Esophagus (tissue), 2 donors: ENCODE measurements around the gene WWOX. TPM values are rescaled to one million over a fixed set of nuclear protein-coding genes. Genes with fewer than 3 reads are reported as not detected.
A peak's percentile ranks its signal among the peaks of the same experiment; 100 is the strongest.
"Not testable (repeated sequence)": the region's sequence is repeated elsewhere in the genome, so short reads cannot be mapped to it uniquely, and the experiment has no call there.

Experiments
- H3K27ac ChIP-seq, 2 donors: one replicate each; pipeline ENCODE4 v1.5.1; 2013; ENCODE audit warnings: low read depth in 2 of 2, mild to moderate bottlenecking in 2 of 2, inconsistent platforms in 1 of 2, low read length in 1 of 2, moderate library complexity in 1 of 2
- H3K27me3 ChIP-seq, 2 donors: one replicate each; pipeline ENCODE4 v1.6.1; 2013; ENCODE audit warnings: low read length in 2 of 2, control low read depth in 1 of 2, mild to moderate bottlenecking in 1 of 2; ENCODE audit not compliant: insufficient read depth in 2 of 2, control insufficient read depth in 1 of 2
- H3K36me3 ChIP-seq, 2 donors: one replicate each; pipeline ENCODE4 v1.6.1; 2013; ENCODE audit warnings: low read length in 1 of 2; ENCODE audit not compliant: control insufficient read depth in 2 of 2, insufficient read depth in 2 of 2
- H3K4me1 ChIP-seq, 2 donors: one replicate each; pipeline ENCODE4 v1.6.1; 2013; ENCODE audit warnings: low read length in 1 of 2; ENCODE audit not compliant: control insufficient read depth in 2 of 2, insufficient read depth in 2 of 2
- H3K4me3 ChIP-seq, 2 donors: one replicate each; pipeline ENCODE4 v1.5.1; 2013; ENCODE audit warnings: low read length in 2 of 2, mild to moderate bottlenecking in 2 of 2, low read depth in 1 of 2, moderate library complexity in 1 of 2
- H3K9me3 ChIP-seq, 2 donors: one replicate each; pipeline ENCODE4 v1.6.1; 2013; ENCODE audit warnings: mild to moderate bottlenecking in 2 of 2, low read depth in 1 of 2, low read length in 1 of 2, moderate library complexity in 1 of 2; ENCODE audit not compliant: control insufficient read depth in 2 of 2, insufficient read depth in 1 of 2
- WGBS, 2 donors: extraction: QIAGEN DNeasy Blood & Tissue Kit; methylation state at CpG; one replicate each; pipeline ENCODE4 v1.1.7; 2013; 5-methylcytosine and 5-hydroxymethylcytosine counted together
- polyA plus RNA-seq, 2 donors: library from polyadenylated mRNA; stranded (reverse); fragments of 200-250 nt; gene quantifications; one replicate each; pipeline ENCODE4 v1.2.3, GENCODE V29; 2013
- donor health status: healthy with polysubstance abuse.
- donor health status: Bipolar disorder and iron deficiency.

Gene WWOX
- polyA plus RNA-seq, 2 donors, result 6.4 to 9.1 TPM

DNA sequence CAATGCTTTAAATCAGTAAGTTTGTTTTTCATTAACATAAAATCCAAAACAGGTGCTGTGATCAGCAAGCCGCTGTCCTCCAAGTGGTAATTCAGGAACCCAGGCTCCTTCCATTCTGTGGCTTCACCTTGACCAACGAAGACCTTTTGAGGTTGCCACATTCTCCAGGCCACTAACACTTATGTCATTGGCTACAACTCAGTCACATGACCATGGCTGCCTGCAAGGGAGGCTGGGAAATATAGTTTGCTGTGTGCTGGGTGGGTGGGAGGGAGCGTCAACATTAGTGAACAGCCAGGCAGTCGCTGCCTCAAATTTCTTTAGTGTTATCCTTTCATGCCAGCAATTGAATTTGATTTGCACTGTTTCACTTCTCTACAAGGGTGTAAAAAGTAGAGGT, 951.9 kb downstream of the WWOX start:
- WGBS, 2 donors, result 80 to 92% methylated on average over 4 of the region's 4 CpGs
- H3K27ac ChIP-seq, result peak overlapping the region in 1 of 2 donors; percentile 49
- H3K4me3 ChIP-seq, result no peak overlapping the region
- no peaks in the 10 kb centered on the region for H3K36me3 ChIP-seq
- H3K4me1 ChIP-seq, result peaks cover 0 to 10% of the 10 kb centered on the region in 2 donors
- no peaks in the 10 kb centered on the region for H3K27me3 ChIP-seq
- H3K9me3 ChIP-seq, result no peaks in the 10 kb centered on the region

DNA sequence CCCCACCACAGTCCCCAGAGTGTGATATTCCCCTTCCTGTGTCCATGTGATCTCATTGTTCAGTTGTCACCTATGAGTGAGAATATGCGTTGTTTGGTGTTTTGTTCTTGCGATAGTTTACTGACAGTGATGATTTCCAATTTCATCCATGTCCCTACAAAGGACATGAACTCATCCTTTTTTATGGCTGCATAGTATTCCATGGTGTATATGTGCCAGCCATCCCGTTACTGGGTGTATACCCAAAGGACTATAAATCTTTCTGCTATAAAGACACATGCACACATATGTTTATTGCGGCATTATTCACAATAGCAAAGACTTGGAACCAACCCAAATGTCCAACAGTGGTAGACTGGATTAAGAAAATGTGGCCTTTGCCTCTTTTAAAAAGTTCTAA, 952.7 kb downstream of the WWOX start:
- not testable (repeated sequence) for H3K36me3 ChIP-seq, H3K9me3 ChIP-seq, H3K27ac ChIP-seq, H3K27me3 ChIP-seq, H3K4me3 ChIP-seq
- WGBS, 2 donors, result 80 to 91% methylated on average over 4 of the region's 4 CpGs
- H3K4me1 ChIP-seq, result peaks cover 0 to 10% of the 10 kb centered on the region in 2 donors

DNA sequence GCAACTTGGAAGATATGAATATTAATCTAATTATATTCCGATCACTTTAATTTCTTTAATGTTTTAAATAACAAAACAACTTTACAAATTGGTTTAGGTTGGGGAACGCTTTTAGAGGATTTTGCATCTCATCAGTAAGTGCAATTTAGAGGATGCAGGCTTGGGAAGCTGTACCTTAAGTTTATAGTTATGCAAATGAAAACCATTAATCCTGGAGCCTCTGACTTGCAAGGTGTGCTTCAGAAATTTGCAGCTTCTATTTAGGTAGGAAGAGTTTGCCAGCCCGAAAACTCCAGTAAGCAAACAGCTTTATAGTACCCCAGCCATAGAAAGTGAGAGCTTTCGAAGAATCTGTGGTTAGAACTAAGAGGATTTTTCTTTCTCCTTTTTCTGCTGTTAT, 954.1 kb downstream of the WWOX start:
- H3K4me3 ChIP-seq, result no peak overlapping the region
- 89 to 97% methylated on average over 4 of the region's 4 CpGs for WGBS, 2 donors
- no peaks in the 10 kb centered on the region for H3K36me3 ChIP-seq
- H3K27ac ChIP-seq, result no peak overlapping the region
- no peaks in the 10 kb centered on the region for H3K27me3 ChIP-seq
- no peaks in the 10 kb centered on the region for H3K9me3 ChIP-seq
- peaks cover 0 to 10% of the 10 kb centered on the region in 2 donors for H3K4me1 ChIP-seq

DNA sequence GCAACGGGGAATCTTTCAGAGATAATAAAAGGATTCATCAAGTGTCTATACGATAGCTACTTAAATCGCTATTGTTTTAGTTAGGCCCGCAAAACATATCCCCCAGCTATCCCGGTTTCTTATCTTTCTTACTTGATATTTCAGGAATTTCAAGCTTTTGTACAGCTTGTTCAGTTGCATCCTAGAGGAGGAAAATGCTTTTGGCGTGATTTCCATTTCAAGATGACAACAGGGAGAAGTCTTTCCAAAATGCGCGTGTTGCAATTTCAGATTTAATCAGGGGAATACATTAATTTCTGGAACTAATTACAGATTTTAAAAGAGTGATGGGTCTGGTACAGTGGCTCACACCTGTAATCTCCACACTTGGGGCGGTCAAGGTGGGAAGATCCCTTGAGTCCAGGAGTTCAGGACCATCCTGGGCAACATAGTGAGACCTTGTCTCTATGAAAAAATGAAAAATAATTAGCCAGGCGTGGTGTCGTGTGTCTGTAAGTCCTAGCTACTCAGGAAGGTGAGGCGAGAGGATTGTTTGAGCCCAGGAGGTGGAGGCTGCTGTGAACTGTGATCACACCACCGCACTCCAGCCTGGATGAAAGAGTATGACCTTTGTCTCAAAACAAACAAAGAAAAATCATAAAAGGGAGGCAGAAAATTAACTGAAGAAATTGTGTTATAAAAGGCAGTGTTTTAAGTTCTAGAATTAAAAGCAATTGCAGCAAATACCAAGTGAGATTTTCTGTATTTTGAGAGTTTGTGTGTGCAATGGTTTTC, 954.9 kb downstream of the WWOX start:
- peaks cover 0 to 10% of the 10 kb centered on the region in 2 donors for H3K4me1 ChIP-seq
- no peaks in the 10 kb centered on the region for H3K9me3 ChIP-seq
- no peak overlapping the region for H3K27ac ChIP-seq
- no peaks in the 10 kb centered on the region for H3K36me3 ChIP-seq
- WGBS, 2 donors, result 78 to 87% methylated on average over 13 of the region's 13 CpGs
- H3K27me3 ChIP-seq, result no peaks in the 10 kb centered on the region
- no peak overlapping the region for H3K4me3 ChIP-seq

DNA sequence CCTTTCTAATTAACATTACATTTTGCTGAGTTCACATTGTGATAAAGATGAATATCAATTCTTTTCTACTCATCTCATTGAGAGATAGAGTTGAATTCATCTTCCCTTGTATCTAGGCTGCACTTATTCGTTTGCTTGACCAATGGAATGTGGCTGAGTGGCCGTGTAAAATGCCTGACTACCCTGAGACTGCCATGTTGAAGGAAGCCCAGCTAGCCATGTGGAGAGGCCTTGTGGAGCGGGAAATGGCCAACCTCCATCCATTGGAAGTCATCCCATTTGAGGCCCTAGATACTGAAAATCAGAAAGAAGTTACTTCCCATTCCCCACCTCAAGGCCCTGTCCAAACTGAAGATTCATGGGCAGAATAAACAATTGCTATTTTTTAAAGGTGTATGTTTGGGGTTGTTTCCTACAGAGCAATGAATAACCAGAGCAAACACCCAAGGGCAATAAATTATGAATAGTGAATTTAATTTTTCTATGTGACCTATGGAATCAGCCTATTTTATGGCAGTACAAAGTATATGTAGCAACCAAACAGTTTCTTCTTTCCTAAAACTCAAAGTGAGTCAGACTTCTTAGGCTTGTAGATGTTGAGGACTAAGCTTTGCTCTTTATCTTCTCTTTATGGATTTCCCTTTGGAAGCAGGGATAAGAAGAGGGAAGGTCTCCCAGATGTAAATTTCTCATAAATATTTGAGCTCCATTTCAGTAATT, 956.0 kb downstream of the WWOX start:
- Histone ChIP-seq H3K9me3 (no peaks in the 10 kb centered on the region), H3K27ac (no peak overlapping the region)

DNA sequence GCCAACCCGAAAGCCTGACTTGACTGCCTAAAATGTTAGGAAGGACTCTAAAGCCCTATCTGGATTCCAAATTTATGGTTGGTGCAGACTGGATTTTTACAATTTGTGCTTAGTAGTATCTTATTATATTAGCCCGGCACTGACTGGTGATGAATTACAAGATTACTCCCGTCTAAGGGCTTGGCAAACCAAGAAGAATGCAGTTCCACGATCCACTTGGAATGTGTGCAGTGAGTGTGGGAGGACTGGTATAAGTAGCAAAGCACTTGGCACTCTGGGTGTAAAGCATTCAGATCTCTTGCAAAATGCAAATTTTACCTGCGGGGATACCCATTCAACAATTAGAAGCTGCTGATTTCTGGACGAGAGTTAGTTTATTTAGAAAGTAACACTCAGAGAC, 961.7 kb downstream of the WWOX start:
- Histone ChIP-seq H3K9me3 (no peaks in the 10 kb centered on the region), H3K27ac (no peak overlapping the region), H3K4me3 (no peak overlapping the region), H3K36me3 (no peaks in the 10 kb centered on the region), H3K27me3 (no peaks in the 10 kb centered on the region), H3K4me1 (no peaks in the 10 kb centered on the region)
- 39 to 54% methylated on average over 6 of the region's 6 CpGs for WGBS, 2 donors

More for the DNA sequence above, 956.0 kb downstream of the WWOX start:
- Histone ChIP-seq H3K4me1 (peaks cover 0 to 6% of the 10 kb centered on the region in 2 donors), H3K4me3 (no peak overlapping the region), H3K27me3 (no peaks in the 10 kb centered on the region), H3K36me3 (no peaks in the 10 kb centered on the region)
- WGBS, 2 donors, result 96 to 97% methylated on average over 3 of the region's 3 CpGs

DNA sequence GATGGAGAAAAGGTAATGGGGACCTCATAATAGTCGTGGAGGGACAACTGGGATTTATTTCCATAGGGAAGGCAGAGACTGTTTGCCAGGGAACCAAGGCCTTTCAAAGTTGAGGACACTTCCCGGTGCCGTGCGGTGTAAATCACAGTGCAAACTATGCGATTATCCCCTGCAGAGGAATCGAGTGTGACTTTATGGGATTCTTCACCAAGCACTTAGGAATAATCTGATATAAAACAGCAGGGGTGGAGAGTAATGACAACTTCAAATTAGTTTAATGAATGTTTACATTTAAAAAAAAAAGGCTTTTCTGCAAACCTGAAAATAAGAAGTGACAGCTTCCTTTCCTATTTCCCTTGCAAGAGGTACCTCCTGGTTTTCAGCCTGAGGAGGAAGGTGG, 962.9 kb downstream of the WWOX start:
- Histone ChIP-seq H3K27ac (no peak overlapping the region), H3K9me3 (no peaks in the 10 kb centered on the region), H3K4me1 (no peaks in the 10 kb centered on the region), H3K36me3 (no peaks in the 10 kb centered on the region), H3K27me3 (no peaks in the 10 kb centered on the region), H3K4me3 (no peak overlapping the region)
- 77 to 81% methylated on average over 6 of the region's 6 CpGs for WGBS, 2 donors

DNA sequence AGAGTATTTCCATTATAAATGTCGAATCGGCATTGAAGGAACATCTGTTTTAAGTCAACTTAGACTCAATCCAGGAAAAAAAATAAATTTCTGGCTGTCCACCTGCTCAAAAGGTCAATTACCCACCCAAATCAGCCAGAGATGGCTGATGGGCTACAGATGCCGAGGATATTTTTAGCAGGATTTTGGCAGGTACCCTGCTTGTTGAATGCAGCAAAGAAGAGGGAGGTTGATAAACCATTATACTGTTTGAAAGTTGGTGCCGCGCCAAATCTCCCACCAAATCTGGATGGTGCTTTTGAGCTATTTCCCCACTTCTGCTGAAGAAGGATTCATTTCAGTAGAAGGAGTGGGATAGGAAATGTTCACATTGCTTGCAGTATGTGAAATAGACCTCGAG, 963.4 kb downstream of the WWOX start:
- Histone ChIP-seq H3K27me3 (no peaks in the 10 kb centered on the region), H3K9me3 (no peaks in the 10 kb centered on the region), H3K4me3 (no peak overlapping the region), H3K4me1 (no peaks in the 10 kb centered on the region), H3K27ac (no peak overlapping the region), H3K36me3 (no peaks in the 10 kb centered on the region)
- 85 to 92% methylated on average over 6 of the region's 6 CpGs for WGBS, 2 donors

DNA sequence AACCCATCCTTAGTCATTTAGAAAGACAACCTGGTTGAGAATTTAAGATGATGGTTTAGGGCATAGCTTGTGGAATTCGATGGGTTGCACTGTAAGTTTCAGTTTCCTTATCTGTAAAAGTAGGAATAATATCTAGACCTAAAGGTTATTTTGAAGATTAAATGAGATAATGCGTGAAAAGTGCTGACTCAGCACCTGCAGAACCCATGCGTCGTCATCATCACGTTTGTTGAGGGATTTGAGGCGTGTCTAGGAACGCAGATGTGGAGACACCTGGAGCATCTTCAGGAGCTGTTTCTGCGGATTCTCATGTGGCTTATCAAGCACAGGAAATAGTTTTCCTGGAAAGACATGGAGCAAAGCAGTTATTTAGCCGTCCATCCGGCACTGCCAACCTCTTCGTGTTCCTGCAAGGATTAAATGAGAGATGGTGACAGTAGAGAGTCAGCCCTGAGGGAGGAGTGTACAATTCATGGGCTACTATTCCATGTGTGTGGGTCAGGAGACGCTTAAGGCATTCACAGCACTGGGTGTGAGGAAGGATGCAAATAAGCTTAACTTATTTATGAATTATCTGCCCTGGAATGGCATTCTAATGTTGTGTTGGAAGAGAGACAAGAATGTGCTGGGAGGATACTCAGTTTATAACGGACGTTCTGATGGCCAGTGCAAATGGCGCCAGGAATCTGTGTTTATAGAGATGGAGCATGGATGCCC, 965.0 kb downstream of the WWOX start:
- H3K27me3 ChIP-seq, result no peaks in the 10 kb centered on the region
- peaks cover 0 to 2% of the 10 kb centered on the region in 2 donors for H3K9me3 ChIP-seq
- no peak overlapping the region for H3K4me3 ChIP-seq
- H3K4me1 ChIP-seq, result no peaks in the 10 kb centered on the region
- H3K27ac ChIP-seq, result no peak overlapping the region
- WGBS, 2 donors, result 85 to 86% methylated on average over 15 of the region's 15 CpGs
- H3K36me3 ChIP-seq, result no peaks in the 10 kb centered on the region
